Measurements from ENCODE around the gene TRH.

DNA sequence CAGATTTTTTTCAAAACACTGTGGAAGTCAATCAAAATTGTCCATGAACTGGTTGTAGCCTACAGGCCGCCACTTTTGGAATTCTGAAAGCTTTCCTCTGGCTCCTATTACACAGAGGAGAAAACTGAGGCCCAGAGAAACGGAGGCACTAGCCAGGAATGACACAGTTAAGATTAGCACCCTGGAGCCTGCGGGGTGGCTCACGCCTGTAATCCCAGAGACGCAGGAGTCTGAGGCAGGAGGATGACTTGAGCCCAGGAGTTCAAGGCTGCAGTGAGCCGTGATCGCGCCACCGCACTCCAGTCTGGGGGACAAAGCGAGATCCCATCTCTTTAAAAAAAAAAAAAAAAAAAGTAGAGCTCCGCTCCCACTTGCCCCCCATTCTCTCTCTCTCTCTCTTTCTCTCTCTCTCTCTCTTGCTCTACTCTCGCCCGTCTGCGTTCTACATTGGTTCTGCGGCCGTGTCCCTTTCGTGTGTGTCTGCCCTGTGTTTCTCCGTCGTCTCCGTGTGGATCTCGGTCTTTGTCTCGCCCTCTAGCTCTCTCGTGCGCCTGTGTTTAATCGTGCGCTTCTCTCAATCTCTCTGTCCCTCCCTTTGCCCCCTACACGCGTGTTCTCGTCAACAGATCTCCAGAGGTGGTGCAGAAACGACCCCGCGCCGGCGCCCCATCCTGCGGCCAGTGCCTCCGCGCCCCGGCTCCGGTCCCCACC lies 512 bp upstream of the TRH start:
- TF ChIP-seq TEAD4 (IDR thresholded peaks at IDR 0.05; ENCODE audit: low read depth, low read length) (no peak), SP2 (IDR thresholded peaks at IDR 0.05; ENCODE audit: low read length) (no peak), EP300 (IDR thresholded peaks at IDR 0.05; ENCODE audit: borderline replicate concordance in 1 of 2, low read depth in 2 of 2, low read length in 2 of 2) (no peak), SP1 (IDR thresholded peaks at IDR 0.05; ENCODE audit: low read depth, low read length) (no peak), NANOG (IDR thresholded peaks at IDR 0.05; ENCODE audit: insufficient read depth, low read depth, low read length, poor library complexity, severe bottlenecking) (no peak), POLR2A (IDR thresholded peaks at IDR 0.05; ENCODE audit: control extremely low read depth in 1 of 2, low read depth in 2 of 2, low read length in 2 of 2) (no peak), SAP30 (IDR thresholded peaks at IDR 0.05; ENCODE audit: insufficient read depth, insufficient replicate concordance, low read length) (no peak), NRF1 (IDR thresholded peaks at IDR 0.05; ENCODE audit: low read depth, low read length) (no peak), POLR2AphosphoS5 (IDR thresholded peaks at IDR 0.05; ENCODE audit: low read depth, low read length) (no peak), EZH2 (IDR thresholded peaks at IDR 0.05; ENCODE audit: low read depth, low read length, severe bottlenecking) (no peak), SP4 (IDR thresholded peaks at IDR 0.05; ENCODE audit: low read length) (no peak)
- TF ChIP-seq, protein P1, sequence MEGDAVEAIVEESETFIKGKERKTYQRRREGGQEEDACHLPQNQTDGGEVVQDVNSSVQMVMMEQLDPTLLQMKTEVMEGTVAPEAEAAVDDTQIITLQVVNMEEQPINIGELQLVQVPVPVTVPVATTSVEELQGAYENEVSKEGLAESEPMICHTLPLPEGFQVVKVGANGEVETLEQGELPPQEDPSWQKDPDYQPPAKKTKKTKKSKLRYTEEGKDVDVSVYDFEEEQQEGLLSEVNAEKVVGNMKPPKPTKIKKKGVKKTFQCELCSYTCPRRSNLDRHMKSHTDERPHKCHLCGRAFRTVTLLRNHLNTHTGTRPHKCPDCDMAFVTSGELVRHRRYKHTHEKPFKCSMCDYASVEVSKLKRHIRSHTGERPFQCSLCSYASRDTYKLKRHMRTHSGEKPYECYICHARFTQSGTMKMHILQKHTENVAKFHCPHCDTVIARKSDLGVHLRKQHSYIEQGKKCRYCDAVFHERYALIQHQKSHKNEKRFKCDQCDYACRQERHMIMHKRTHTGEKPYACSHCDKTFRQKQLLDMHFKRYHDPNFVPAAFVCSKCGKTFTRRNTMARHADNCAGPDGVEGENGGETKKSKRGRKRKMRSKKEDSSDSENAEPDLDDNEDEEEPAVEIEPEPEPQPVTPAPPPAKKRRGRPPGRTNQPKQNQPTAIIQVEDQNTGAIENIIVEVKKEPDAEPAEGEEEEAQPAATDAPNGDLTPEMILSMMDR (IDR thresholded peaks at IDR 0.05; ENCODE audit: control extremely low read depth in 1 of 3, insufficient read depth in 1 of 3, low read depth in 1 of 3, low read length in 3 of 3), result no peak
- TF ChIP-seq, protein P2, sequence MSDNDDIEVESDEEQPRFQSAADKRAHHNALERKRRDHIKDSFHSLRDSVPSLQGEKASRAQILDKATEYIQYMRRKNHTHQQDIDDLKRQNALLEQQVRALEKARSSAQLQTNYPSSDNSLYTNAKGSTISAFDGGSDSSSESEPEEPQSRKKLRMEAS (IDR thresholded peaks at IDR 0.05), result no peak
- TF ChIP-seq, protein P3, sequence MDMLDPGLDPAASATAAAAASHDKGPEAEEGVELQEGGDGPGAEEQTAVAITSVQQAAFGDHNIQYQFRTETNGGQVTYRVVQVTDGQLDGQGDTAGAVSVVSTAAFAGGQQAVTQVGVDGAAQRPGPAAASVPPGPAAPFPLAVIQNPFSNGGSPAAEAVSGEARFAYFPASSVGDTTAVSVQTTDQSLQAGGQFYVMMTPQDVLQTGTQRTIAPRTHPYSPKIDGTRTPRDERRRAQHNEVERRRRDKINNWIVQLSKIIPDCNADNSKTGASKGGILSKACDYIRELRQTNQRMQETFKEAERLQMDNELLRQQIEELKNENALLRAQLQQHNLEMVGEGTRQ (IDR thresholded peaks at IDR 0.05; ENCODE audit: low read length), result no peak

All from H1 (cell line).